HEK293 (cell line): ENCODE results near the gene AKAP6.

Experiments used
- CTCF ChIP-seq: fragments of 450-650 bp; formaldehyde crosslinking; IDR thresholded peaks from 2 replicates; pipeline ENCODE4 v1.5.1; 2016; ENCODE audit warnings: missing biosample characterization, missing genetic modification characterization
- REST ChIP-seq: fragments of 450-650 bp; formaldehyde crosslinking; IDR thresholded peaks from 2 replicates; pipeline ENCODE4 v1.5.1; 2016; ENCODE audit warnings: missing biosample characterization, missing genetic modification characterization
- YY1 ChIP-seq: fragments of 450-650 bp; formaldehyde crosslinking; IDR thresholded peaks from 2 replicates; pipeline ENCODE4 v1.5.1; 2018; ENCODE audit warnings: missing biosample characterization, missing genetic modification characterization
- ZBTB20 ChIP-seq: fragments of 450-650 bp; formaldehyde crosslinking; IDR thresholded peaks from 2 replicates; pipeline ENCODE4 v1.5.1; 2016; ENCODE audit warnings: missing biosample characterization, missing genetic modification characterization
- ZBTB49 ChIP-seq: fragments of 450-650 bp; formaldehyde crosslinking; IDR thresholded peaks from 2 replicates; pipeline ENCODE4 v1.5.1; 2016; ENCODE audit warnings: missing biosample characterization, missing genetic modification characterization, low read depth
- ZNF133 ChIP-seq: fragments of 450-650 bp; formaldehyde crosslinking; IDR thresholded peaks from 2 replicates; pipeline ENCODE4 v1.5.1; 2016; ENCODE audit warnings: missing biosample characterization, missing genetic modification characterization
- ZNF148 ChIP-seq: fragments of 450-650 bp; formaldehyde crosslinking; IDR thresholded peaks from 2 replicates; pipeline ENCODE4 v1.5.0; 2017; ENCODE audit warnings: missing biosample characterization, missing genetic modification characterization, borderline replicate concordance
- ZNF174 ChIP-seq: fragments of 450-650 bp; formaldehyde crosslinking; IDR thresholded peaks from 2 replicates; pipeline ENCODE4 v1.5.0; 2017; ENCODE audit warnings: missing biosample characterization, mild to moderate bottlenecking, missing genetic modification characterization
- ZNF311 ChIP-seq: fragments of 450-650 bp; formaldehyde crosslinking; IDR thresholded peaks from 2 replicates; pipeline ENCODE4 v1.5.1; 2017; ENCODE audit warnings: missing biosample characterization, missing genetic modification characterization, borderline replicate concordance
- ZNF433 ChIP-seq: fragments of 450-650 bp; formaldehyde crosslinking; IDR thresholded peaks from 2 replicates; pipeline ENCODE4 v1.5.1; 2016; ENCODE audit warnings: missing biosample characterization, missing genetic modification characterization, low read depth
- ZNF488 ChIP-seq: fragments of 450-650 bp; formaldehyde crosslinking; IDR thresholded peaks from 2 replicates; pipeline ENCODE4 v1.5.1; 2016; ENCODE audit warnings: missing biosample characterization, missing genetic modification characterization
- ZNF529 ChIP-seq: fragments of 450-650 bp; formaldehyde crosslinking; IDR thresholded peaks from 2 replicates; pipeline ENCODE4 v1.5.1; 2017; ENCODE audit warnings: missing genetic modification characterization, missing biosample characterization; ENCODE audit not compliant: insufficient replicate concordance
- ZNF692 ChIP-seq: fragments of 450-650 bp; formaldehyde crosslinking; IDR thresholded peaks from 2 replicates; pipeline ENCODE4 v1.5.1; 2016; ENCODE audit warnings: missing biosample characterization, missing genetic modification characterization

- TF ChIP-seq ZNF529 (tag by site-specific recombination) (no peak), CTCF (tag by site-specific recombination) (no peak), ZNF692 (tag by site-specific recombination) (no peak), ZNF174 (tag by site-specific recombination) (no peak), ZBTB20 (tag by site-specific recombination) (no peak), REST (tag by site-specific recombination) (no peak), ZNF433 (tag by site-specific recombination) (no peak), YY1 (tag by site-specific recombination) (no peak), ZNF311 (no peak), ZNF133 (tag by site-specific recombination) (no peak), ZNF148 (no peak), ZNF488 (tag by site-specific recombination) (no peak), ZBTB49 (no peak)
Measured at GRCh38 chr14:32702088-32702487, 373.0 kb downstream of the AKAP6 start.
